HTR-8/SVneo (cell line): Measurements from ENCODE around the gene TXNDC16.
A peak's percentile ranks its signal among the peaks of the same experiment; 100 is the strongest.
"Not testable (repeated sequence)": the region's sequence is repeated elsewhere in the genome, so short reads cannot be mapped to it uniquely, and the experiment has no call there.

Experiments used
- DNase-seq: peaks from one replicate; pipeline ENCODE4 v3.0.0; 2011; ENCODE audit warnings: low spot score, mixed read lengths; ENCODE audit not compliant: insufficient read length
- FAIRE-seq: peaks from 2 replicates; lab custom pipeline; 2011; peaks lifted over from hg19 to GRCh38; lab: Jason Lieb, UNC

The TXNDC16 gene

GRCh38 chr14:52545584-52546317, 6.6 kb downstream of the TXNDC16 start:
- FAIRE-seq: peak; percentile 82
- DNase-seq: no peak

DNA sequence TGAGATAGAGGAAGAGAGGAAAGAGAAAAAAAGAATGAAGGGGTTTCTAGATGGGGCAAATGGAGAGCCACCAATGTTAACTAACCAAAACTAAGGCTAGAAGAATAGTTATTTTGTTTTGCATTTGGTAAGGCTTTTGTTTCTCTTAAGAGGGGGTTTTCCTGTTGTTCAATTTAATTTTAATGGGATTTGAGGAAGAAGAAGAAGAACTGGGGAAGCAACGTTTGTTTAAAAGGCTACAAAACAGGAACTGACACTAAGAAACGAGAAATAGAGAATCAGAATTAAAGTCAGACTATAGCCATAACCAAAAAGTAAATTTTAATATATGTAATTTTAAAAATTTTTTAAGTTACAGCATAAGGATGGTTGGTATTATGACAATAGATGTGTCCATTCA, 13.7 kb downstream of the TXNDC16 start:
- no peak for DNase-seq
- FAIRE-seq: no peak

GRCh38 chr14:52536269-52536668, 16.0 kb downstream of the TXNDC16 start:
- FAIRE-seq (no peak), DNase-seq (no peak)

DNA sequence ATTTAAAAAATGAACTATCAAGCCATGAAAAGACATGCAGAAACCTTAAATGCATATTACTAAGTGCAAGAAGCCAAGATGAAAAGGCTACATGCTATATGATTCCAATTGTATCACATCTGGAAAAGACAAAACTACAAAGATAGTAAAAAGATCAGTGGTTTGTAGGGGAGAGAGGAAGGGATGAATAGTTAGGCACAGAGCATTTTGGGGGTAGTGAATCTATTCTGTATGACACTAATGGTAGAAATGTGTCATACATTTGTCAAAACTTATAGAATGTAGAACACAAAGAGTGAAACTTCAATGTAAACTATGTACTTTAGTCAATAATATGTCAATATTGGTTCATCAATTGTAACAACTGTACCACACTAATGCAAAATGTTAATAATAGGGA, 20.8 kb downstream of the TXNDC16 start:
- FAIRE-seq: no peak
- no peak for DNase-seq

- DNase-seq: no peak
- FAIRE-seq: peak; percentile 73
These were observed 25.3 kb downstream of the TXNDC16 start for GRCh38 chr14:52527052-52527451.

DNA sequence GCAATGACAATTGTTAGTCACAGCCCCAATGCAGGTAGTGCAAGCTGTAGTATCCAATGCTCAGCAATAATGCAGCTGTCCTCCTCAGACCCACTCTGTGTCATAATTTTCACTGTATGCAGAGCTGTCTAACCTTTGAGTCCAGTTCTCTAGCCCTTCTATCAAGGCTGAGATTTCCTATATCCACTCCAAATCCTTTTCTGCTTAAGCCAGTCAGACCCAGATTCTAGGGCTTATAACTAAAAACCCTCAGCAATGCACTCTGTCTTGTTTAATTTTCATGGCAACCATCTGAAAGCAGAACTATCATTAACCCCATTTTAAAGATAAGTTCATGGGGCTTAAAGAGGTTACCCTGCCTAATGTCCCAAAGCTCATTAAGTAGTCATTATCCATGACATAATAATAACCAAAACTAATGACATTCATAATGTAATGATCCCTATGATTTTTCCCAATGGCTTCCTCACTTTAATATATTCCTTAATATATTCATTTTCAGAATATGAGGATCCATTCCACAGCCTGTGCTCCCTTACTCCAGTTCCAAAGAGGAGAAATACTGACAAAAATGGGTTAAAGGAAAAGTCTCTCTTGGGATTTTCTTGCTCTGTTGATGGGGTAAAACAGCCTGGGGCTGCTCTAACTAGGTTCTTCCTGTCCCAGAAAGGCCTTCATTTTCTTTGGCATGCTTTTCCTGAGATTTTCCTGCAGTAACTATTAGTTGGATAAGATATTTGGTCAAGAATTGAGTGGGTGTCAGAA, 29.5 kb downstream of the TXNDC16 start:
- FAIRE-seq (peak; percentile 79), DNase-seq (no peak)

- no peak for DNase-seq
- FAIRE-seq: no peak
These were observed 30.3 kb downstream of the TXNDC16 start for GRCh38 chr14:52522033-52522432.

DNA sequence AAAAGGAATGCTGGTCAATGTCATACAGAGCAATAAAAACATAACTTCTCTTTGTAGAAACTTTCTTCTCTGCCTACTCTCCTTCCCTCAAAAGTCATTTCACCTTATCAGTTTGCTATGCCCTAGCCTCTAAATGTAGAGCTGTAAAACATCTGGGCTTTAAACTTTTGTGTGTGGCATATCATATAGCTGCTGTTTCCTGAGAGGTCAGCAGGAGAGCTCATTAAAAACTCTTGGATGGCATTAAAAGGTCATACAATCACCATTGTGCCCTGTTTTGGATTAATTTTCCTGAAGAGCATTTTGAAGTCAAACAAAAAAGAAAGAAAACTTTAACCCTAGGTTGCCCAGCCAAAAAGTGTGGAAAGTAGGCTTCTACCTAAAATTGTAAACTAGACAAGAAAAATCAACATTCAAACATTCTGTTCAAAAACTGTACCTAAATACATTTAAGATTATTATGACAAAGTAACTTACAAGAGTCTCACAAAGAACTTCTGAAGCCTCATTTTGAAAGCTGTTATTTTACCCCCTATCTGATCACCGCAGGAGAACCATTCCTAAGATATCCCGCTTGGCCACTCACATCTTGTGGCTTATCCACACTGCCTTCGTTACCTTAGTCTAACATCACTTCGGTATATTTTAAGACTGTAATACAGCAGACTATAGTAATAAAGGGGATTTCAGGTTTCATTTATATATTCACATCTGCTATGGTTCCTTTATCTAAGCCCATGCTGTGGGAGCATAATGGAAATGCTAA, 38.1 kb downstream of the TXNDC16 start:
- DNase-seq (no peak), FAIRE-seq (no peak)

DNA sequence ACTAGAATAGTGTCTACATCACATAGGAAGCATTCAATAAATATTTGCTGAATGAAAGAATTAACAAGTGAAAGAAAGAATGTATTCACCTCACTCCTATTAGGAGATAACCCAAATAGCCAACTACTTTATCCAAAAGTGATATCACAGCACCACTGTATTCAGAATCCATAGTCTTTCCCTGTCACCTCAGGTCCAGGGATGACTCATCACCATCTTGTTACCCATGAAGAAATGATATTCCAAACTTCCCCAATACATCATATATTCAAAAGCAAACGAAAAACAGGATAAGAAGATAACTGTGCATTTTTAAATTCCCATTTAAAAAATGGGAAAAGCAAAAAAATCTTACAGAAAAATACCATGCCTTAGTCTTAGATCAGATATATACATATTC, 39.1 kb downstream of the TXNDC16 start:
- no peak for FAIRE-seq
- DNase-seq: no peak

DNA sequence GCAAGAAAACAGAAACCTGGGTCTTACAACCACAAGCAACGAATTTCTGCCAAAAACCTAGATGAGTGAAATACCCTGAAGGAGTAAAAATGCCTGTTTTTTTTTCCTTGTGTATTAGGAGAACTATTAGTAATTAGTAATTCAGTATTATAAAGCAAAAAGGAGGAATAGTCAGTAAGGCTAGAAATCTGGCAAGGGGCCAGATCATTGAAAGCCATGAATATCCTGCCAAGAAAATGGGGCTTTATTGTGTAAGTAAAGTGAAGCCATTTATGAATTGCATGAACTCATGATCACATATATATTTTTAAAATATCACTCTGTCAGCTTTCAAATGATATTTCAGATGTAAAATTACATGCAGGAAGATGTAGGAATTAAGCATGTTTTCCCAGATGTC, 57.9 kb downstream of the TXNDC16 start:
- no peak for FAIRE-seq
- DNase-seq: no peak

DNA sequence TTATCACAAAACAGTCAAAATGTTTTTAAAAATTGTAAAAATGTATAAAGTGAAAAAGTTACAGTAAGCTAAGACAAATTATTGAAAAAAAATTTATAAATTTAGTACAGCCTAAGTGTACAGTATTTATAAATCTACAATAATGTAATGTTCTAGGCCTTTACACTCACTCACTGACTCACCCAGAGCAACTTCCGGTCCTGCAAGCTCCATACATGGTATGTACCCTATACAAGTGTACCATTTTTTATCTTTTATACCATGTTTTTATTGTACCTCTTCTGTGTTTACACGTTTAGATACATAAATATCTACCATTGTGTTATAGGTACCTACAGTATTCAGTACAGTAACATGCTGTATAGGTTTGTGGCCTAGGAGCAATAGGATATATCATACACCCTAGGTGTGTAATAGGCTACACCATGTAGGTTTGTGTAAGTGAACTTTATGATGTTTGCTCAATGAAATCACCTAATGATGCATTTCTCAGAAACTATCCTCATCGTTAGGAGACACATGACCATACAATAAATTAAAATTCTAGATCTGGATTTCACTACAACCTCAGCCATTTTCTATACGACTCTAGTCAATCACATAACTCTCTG, 66.8 kb downstream of the TXNDC16 start:
- DNase-seq (no peak), FAIRE-seq (peak; percentile 52)

GRCh38 chr14:52481864-52482263, 70.4 kb downstream of the TXNDC16 start:
- FAIRE-seq: no peak
- no peak for DNase-seq

- DNase-seq (no peak), FAIRE-seq (no peak)
These were observed 78.7 kb downstream of the TXNDC16 start for GRCh38 chr14:52473557-52473956.

- no peak for DNase-seq
- FAIRE-seq: no peak
These were observed 79.6 kb downstream of the TXNDC16 start for GRCh38 chr14:52472728-52473127.

DNA sequence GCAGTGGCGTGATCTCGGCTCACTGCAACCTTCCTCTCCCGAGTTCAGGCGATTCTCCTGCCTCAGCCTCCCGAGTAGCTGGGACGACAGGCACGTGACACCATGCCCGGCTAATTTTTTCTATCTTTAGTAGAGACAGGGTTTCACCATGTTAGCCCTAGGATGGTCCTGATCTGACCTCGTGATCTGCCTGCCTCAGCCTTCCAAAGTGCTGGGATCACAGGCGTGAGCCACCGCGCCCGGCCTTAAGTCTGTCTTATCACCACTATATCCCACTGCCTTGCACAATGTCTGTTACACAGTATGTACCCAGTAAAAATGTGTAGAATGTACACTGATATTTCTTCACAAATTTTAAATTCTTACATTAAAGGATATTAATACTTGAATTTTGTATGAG, 80.1 kb downstream of the TXNDC16 start:
- not testable (repeated sequence) for FAIRE-seq, DNase-seq

GRCh38 chr14:52467515-52468266, 84.6 kb downstream of the TXNDC16 start:
- DNase-seq: no peak
- FAIRE-seq: no peak

DNA sequence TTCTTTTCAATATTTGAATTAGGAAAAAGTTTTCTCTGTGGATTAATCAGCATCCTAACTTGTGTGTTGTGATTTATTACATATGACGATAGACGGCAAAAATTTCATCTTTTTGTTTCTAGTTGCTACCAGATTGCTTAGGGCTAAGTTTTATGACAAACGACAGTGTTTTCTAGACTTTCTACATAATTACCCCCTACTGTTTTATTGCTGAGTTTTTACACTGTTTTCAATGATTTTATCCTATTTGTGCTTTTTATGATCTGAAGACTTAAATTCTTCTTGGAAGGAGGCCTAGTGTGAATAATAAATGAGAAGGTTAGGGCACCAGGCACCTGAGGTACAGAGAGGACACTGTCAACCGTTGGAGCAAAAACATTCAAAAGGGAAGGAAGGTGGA, 88.1 kb downstream of the TXNDC16 start:
- DNase-seq (no peak), FAIRE-seq (no peak)

- FAIRE-seq (no peak), DNase-seq (no peak)
These were observed 88.9 kb downstream of the TXNDC16 start for GRCh38 chr14:52463375-52463774.

GRCh38 chr14:52461721-52462120, 90.6 kb downstream of the TXNDC16 start:
- FAIRE-seq: no peak
- no peak for DNase-seq

DNA sequence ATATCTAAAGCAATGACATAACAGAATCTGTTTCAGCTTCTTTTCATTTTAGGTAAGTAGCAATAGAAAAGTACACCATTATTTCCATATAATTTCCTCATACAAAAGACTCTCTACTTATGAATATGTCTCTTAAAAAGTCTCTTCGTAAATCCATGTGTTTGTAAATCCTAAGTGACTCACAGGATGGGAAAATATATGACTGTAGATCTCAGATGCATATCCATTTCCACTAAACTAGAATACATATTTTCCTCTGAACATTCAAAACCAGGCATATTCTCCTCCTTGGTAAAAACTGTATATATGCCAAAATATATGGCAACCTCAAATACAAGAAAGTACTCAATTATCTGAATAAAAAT, 93.6 kb downstream of the TXNDC16 start:
- FAIRE-seq: no peak
- no peak for DNase-seq
